NCI-H128 (cell line): ENCODE results near the gene SPATA13.

Experiments
- DNase-seq: peaks from one replicate; lab custom pipeline; 2025; ENCODE audit not compliant: unreplicated experiment; lab: John Stamatoyannopoulos, UW

The SPATA13 gene

DNA sequence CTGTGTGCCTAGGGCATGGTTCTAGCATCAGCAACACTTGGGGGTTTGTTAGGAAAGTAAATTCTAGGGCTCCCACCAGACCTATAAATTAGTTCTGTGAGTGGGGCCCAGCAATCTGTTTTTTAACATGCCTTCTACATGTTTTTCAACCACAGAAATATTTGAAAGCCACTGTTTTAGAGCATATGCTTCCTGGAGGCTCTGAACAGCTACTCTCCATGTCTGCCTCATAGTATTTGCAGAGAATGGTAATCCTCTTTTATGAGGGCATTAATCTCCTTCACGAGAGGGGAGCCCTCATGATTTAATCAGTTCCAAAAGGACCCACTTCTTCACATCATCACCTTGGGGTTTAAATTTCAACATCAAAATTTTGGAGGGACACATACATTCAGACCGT, 6.0 kb downstream of the SPATA13 start:
- no peak for DNase-seq

DNA sequence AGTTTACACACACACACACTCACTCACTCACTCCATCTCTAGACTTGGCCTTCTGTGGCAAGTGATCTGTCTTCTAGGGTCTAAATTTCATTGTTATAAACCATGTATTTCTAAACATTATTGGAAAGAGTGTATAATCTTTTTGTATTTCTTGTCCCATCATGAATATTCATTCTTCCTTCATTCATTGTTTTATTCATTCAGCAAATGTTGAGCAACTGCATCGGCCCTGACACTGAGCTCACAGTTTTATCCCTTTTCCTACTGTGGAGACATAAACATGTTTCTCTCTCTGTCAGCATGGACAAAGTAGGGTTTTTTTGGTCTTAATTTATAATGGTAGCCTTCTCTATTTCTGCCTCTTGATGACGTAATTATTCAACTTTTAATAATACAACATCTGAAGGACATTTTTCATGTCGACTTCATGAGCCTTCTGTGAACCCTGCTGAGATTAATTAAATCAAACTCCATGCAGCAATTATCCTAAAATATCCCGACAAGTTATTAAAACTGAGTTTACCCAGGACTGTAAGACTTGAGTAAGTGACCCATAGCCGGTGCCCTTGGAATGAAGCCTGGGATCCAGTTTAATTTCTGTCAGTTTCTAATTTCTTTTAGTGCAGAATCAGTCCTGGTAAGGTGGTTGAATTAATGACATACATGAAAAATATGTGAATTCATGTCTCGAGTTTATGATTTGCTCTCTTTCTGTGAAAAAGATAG, 7.3 kb downstream of the SPATA13 start:
- no peak for DNase-seq

DNA sequence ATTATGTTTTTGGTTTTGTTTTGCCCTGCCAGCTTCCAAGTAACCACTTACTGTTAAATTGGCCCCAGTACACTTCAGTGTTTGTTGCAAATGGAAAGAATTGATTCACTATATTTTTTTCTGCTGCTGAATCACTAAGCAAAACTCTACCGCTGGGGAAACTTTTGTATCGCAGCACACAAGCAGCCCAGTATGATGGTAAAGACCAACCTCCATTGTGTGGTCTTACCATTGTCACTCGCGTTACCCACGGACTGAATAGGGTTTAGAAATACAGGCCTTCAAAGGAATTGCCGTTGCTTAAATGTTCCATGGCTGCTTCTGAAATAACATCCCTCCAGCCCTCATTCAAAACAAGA, 7.9 kb downstream of the SPATA13 start:
- DNase-seq, result no peak

DNA sequence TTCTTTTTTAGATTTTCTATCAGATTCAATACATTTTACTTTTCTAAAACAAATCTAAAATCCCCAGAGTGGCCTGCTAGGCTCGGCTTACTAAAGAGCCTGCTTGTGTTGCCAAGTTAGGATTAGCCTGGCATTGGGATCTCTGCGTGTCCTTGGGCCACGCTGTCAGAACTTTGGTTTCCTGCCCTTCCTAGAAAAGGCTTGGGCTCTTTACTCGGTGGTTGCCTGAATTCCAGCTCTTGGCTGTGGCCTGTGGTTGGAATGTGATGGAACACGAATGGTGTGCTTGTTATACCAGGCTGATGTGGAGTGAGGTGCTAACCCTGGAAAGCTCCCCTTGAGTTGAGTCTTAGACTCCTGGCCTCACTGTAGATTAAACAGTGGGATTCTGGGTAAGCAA, 8.5 kb downstream of the SPATA13 start:
- no peak for DNase-seq

DNA sequence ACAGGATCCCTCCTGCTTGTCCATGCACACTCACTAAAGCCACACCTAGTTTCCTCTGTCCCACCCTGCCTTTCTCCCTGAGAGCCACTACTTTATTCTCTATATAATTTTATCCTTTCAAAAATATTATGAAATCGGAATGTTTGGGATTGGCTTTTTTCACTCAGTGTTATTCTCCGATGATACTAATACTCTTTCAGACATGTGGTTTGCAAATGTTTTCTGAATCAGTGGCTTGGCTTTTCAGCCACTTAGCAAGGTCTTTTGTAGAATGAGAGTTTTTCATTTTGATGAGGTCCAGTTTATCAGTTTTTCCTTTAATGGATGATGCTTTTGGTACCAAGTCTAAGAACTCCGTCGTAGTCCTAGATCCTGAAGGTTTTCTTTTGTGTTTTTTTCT, 11.6 kb downstream of the SPATA13 start:
- DNase-seq, result no peak

DNA sequence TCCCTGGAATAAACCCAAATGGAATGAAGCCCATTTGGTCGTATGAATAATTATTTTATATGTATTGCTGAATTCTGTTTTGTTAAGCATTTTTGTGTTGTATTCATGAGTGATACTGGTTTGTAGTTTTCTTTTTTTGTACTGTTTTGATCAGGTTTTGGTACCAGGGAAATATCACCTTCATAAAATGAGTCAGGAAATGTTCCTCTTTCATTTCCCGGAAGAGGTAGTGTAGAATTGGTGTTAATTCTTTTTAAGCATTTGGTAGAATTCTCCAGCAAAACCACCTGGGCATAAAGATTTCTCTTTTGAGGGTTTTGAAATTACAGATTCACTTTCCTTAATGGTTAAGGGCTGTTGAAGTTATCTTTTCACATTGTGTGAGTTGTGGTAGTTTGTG, 13.3 kb downstream of the SPATA13 start:
- no peak for DNase-seq

DNA sequence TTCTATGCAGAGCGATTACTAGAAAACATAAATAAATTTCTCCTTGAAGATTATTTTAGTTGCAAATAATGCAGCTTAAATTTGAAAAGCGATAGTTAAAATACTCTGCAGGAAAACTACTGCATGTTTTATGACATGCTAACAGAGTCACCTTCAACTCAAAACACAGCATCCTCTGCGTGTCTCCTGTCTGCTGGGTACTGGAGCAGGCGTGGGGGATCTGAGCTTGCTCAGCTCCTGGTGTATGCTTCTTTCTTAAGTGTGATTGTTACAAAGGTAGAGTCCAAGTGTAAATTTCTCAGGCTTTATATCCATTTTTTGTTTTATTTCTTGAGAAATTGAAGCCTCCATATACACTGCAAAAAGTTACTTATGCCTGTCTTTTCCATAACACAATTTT, 15.3 kb downstream of the SPATA13 start:
- no peak for DNase-seq

DNA sequence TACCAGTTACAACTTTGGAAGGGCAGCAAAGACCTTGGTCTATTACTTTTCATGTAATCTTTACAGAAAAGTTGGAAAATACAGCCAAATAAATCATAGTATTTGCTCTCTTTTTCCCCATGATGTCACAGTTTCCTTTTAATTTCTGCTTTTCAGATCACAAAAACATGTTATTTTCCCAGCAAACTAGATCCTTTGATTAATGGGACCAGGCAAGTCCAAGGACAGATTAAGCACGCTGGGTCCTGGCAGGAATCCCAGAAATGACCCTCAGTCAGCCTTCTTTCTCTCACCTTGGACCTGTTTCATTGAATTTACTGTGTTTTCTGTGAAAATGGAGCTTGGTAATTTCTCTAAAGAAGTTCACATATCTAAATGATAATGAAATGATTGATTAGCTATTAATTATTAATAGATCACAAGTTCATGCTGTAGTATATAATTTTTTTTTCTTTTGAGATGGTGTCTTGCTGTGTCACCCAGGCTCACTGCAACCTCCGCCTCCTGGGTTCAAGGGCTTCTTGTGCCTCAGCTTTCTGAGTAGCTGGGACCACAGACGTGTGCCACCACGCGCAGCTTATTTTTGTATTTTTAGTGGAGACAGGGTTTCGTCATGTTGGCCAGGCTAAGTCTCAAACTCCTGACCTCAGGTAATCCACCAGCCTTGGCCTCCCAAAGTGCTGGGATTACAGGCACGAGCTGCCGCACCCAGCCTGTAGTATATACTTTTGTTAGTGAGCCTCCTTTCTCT, 16.0 kb downstream of the SPATA13 start:
- DNase-seq, result no peak

DNA sequence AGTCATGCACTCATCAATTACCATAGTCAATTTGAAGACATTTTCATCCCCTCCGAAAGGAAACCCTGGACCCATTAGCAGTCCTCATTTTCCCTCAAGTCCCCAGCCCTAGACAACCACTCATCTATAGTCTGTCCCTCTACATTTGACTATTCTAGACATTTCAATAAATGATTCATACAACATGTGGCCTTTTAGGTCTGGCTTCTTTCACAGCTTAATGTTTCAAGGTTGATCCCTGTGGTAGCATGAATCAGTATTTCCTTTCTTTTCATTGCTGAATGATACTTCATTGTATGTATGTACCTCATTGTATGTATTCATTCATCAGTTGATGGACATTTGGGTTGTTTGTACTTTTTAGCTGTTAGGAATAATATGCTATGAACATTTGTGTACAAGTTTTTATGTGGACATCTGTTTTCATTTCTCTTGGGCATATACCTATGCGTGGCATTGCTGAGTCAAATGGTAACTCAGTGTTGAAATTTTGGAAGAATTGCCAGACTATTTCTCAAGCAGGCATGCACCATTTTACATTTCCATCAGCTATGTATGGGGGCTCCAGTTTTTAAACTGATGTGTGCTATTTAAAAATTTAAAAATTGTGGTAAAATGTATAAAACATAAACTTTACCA, 18.4 kb downstream of the SPATA13 start:
- no peak for DNase-seq

DNA sequence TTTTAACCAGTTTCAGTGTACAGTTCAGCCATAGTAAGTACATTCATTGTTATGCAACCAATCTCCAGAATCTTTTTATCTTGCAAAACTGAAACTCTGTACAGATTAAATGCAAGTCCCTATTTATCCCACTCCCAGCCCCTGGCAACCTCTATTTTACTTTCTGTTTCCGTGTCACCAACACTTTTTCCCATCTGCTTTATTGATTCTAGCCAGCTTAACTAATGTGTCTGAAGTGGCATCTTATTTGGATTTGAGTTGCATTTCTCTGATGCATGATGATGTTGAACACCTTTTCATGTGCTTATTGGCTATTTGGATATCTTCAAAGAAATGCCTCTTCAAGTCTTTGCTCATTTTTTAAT, 18.9 kb downstream of the SPATA13 start:
- DNase-seq, result no peak

DNA sequence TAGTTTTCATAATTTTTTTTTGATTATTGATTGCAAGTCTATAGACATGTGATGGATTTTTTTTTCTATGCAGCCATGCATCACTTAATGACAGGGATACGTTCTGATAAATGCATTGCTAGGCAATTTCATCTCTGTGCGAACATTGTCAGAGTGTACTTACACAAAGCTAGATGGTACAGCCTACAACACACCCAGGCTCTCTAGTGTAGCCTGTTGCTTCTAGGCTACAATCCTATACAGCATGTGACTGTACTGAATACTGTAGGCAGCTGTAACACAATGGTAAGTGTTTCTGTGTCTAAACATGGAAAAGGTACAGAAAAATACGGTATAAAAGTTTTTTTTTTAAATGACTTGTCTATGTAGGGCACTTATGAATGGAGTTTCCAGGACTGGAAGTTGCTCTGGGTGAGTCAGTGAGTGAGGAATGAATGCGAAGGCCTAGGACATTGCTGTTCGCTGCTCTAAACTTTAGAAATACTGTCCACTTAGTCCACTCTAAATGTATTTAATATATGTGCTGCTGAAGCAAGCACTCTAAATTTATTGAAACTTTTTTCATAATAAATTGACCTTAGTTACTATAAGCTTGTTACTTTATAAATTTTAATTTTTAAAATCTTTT, 20.3 kb downstream of the SPATA13 start:
- DNase-seq, result no peak

DNA sequence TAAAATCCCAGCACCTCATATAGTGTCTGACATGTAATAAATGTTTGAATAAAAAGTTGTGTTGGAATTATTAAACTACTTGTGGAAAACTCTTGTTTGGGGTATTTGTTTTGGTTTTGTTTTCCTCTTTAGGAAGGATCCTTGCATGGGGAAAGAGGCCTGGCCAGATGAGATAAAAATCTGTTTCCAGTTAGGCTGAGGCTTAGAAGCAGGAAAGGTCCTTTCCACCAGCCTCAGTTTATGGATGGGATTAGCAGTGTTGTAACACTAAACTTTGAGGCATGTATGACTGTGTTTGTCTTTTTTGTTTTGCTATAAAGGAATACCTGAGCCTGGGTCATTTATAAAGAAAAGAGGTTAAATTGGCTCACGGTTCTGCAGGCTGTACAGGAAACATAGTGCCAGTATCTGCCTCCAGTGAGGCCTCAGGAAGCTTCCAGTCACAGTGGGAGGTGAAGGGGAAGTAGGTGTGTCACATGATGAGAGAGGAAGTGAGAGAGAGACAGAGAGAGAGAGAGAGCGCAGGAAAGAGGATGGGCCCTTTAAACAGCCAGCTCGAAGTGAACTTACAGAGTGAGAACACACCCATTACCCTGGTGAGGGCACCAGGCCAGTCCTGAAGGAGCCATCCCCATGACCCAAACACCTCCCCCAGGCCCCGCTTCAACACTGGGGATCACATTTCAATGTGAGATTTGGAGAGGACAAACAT, 21.6 kb downstream of the SPATA13 start:
- no peak for DNase-seq

DNA sequence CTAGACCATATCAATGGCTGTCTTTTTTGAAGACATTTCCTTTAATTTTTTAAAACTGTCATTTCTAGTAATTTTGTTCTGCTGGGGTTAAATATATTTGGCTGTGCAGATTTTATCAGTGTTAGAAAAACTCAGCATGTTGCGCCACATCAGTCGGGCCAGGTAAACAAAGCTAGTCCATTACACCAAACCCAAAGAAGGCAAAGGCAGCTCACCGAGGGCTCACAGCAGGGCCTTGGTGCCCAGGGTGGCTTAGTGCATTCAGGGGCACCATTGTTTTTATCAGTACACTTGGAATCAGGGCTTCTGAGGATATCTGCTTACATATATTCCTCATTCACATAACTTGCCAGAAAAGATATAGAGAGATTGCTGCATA, 22.2 kb downstream of the SPATA13 start:
- DNase-seq, result no peak

DNA sequence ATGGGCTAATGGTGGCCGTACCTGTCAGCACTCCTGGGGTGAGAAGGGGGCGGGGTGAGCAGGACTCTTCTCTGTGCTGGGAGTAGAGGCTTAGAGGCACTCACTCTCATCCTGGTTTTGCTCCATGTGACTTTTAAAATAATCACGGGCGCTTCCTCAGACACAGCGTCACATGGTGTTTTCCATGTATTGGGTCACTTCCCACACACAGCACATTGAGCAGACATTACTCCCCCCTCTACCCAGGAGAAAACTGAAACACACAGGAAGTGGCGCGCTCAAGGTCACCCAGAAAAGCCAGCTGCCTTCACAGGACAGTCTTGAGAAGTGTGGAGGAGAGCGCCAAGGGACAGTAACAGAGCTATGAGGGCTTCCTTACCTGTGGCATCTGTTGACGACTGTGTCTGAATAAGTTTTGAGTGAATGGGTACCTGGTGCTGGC, 23.2 kb downstream of the SPATA13 start:
- DNase-seq, result no peak

DNA sequence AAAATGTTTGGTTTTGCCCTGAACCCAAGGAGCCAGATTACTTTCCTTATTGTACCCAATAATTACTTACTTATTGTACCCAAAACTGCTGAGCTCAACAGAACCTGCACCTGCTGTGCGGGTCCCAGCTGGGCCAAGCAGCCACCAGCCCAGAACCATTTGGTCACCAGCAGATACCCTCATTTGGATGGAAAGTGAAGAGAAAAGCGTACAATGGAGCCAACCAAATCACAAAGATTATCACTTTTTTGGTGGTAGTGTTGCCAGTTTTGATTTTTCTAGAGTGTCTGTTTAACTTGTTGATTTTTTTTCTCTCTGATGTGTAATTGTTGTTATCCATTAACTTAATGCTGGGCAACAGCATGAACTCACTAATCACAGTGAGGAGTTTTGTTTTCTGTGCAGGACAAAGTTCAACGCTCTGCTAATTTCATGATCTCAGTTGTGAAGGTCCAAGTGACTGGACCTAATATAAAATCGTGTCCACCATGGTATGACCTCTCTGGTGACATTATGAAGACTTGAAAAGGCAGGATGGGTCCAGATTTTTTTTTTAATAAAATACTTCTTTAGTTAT, 23.8 kb downstream of the SPATA13 start:
- DNase-seq, result no peak

DNA sequence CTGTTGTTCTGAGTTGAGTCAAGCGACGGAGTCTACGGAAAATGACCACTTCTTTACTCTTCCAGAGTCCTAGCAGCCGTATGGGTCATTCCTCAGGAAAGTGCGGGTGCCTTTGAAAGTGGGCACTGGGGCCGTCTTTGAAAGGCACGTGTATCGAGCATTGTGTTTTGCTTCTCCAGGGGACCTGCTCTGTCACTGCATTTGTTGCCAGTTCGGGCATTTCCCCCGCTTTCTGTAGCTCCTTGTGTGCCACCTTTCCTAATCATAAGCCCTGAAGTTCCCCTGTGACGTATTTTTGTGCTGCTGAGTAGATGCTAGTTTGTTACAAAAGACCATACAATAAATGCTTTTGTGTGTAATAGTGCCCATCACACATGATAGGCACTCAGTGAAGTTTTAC, 24.4 kb downstream of the SPATA13 start:
- no peak for DNase-seq

DNA sequence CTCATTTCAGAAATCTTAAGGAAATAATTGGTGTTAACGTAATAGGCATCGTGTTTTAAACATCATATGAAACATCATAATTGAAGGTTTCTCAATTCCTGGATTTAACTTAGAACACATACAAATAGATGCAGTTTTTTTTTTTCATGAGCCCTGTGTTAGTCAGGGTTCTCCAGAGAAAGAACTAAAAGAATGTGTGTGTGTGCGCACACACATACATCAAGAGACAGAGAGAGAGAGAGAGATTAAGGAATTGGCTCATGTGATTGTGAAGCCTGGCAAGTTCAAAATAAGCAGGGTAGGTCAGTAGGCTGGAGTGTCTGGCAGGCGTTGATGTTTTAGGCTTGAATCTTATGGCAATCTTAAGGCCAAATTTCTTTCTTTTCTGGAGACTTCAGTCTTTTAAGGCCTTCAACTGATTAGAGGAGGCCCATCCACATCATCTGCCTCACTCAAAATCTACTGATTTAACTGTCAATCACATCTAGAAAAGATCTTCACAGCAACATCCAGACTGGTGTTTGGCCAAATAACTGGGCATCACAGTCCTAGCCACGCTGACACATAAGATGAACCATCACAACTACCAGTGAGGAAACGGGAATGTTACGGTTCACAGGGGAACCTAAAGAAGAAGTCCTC, 25.2 kb downstream of the SPATA13 start:
- DNase-seq, result no peak

DNA sequence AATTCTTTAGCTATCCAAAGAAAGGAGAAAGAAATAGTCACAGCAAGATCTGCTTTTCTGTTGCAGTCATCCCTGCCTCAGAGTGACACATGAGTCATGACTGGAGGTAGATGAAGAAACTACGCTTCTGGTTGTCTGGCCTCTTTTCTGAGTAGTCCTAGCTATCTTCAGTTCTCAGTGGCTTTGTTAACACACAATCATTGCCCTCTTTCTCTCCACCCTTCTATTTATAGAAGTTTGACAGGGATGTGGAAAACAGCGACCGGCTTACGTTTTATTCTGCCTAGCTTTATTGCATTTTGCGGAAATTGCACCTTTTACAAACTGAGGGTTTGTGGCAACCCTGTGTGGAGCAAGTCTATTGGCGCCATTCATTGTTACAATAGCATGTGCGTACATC, 26.7 kb downstream of the SPATA13 start:
- DNase-seq, result no peak

DNA sequence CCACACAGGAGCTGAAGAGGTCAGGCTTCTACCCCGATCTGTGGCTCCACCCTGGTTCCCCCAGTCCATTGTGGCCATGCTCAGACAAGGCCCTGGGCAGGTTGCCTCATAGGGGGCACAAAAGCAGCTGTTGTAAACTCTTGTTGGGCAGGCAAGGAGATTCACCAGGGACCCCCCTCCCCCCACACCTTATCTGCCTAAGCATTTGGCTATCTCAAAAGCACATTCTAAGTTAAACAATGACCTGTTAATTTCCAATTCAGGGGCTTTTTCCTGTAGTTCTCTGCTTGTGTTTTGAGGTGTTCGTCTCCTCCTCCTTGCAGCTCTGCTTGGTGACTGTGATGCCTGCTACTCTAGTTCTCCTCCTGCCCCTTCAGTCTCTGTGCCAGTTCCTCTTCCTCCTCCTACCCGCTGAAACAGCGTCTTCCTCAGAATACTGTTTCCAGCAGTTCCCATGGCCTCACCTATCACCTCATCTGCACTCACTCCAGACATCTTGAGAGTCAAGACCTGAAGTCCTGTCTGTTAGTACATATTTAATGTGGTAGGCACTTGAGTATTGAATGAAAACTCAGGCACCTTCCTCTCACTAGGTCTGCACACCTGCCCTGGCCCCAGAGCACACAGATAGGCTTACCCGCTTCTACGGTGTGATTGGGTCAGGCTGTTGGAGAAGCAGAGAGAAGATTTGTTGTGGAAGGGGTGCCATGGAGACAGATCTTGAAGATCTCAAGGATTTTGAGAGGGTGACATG, 31.7 kb downstream of the SPATA13 start:
- DNase-seq, result no peak

DNA sequence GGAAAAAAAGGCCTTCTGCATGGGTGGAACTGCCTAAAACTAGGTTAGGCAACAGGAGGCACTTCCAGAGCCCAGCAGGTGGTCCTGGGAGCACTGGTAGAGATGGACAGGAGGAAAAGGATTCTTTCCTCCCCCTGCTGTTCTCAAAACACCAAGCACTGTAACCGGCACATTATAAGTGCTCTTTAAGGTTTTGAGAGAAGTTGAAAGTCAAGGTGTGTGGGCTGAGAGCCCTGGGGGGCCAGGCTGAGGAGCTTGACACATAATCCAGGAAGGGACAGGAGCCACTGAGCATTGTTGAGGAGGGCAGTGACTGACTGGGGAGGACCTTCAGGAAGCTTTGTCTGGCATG, 32.3 kb downstream of the SPATA13 start:
- no peak for DNase-seq
